BJ (cell line): ENCODE results near the gene GPRC5A. TPM values are rescaled to one million over a fixed set of nuclear protein-coding genes. Genes with fewer than 3 reads are reported as not detected.

Source experiments
- CTCF ChIA-PET: fragments of 350-600 bp; formaldehyde crosslinking; extraction: SDS; loops from one replicate; lab custom pipeline; 2021; ENCODE audit warnings: antibody characterized with exemption, inconsistent platforms; lab: Yijun Ruan, JAX
- POLR2A ChIA-PET: fragments of 300-600 bp; sonication (Branson Sonifier 250); formaldehyde crosslinking; extraction: SDS; loops from one replicate; lab custom pipeline; 2021; ENCODE audit warnings: antibody characterized with exemption; lab: Charles Lee
- DNase-seq: peaks from one replicate; pipeline ENCODE4 v3.0.0-alpha.2; 2011; ENCODE audit warnings: low read depth
- H3K27me3 ChIP-seq: 2 replicates; pipeline ENCODE4 v1.6.0; 2011; ENCODE audit warnings: low read length; ENCODE audit not compliant: control insufficient read depth, insufficient read depth
- H3K36me3 ChIP-seq: 2 replicates; pipeline ENCODE4 v1.5.1; 2011; ENCODE audit warnings: low read length; ENCODE audit not compliant: control insufficient read depth, insufficient read depth
- H3K4me3 ChIP-seq: 2 replicates; pipeline ENCODE4 v1.5.1; 2011; ENCODE audit warnings: low read depth, mild to moderate bottlenecking, control low read depth, low read length
- polyA plus RNA-seq: library from polyadenylated mRNA; depleted of rRNA; stranded (reverse); fragments of >200 nt; gene quantifications from 2 replicates; pipeline ENCODE4 v1.2.3, GENCODE V29; 2011
- TF ChIP-seq, protein P1 (sequence below): IDR thresholded peaks from 2 replicates; pipeline ENCODE4 v1.5.1; 2011; ENCODE audit warnings: low read depth, mild to moderate bottlenecking, control low read depth, inconsistent platforms, low read length, moderate library complexity; ENCODE audit not compliant: insufficient read depth

GPRC5A gene
- polyA plus RNA-seq, 1 experiment: 241 TPM

DNA sequence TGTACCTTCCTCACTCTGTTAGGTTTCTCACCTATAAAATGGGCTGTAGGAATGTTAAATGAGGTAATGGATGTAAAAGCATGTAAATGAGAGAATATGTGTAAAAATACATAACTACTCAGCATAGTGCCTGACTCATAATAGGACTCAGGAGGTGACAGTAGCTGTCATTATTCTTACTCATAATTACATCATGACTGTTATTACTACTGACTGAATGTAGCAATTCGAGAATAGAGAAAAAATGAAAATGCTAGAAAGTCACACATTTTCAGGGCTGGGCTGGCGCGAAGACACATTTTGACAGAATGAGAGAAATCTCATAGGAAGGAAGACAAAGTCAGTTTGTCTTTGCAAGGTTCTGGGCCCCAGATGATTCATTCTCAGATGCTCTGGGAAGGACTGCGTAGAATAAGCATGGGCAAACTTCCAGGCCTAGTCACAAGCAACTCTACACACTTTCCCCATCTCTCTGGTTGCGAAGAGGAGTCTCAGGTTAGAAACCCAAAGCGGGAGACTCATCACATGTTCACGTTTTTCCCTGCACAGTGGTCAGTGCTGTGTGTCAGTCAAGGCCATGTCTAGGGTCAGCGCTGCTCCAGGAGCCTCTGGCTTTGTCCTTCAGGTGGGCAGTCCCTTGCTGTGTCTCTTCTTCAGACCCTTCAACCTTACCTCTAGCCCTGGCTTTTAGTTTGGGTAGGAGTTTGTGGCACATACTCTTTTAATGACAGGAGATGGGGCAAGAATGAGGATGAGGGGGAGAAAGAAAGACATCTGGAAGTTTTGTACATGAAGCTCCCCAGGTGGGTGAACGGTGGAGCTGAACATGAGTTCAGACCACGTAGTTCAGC, 8.4 kb downstream of the GPRC5A start:
- Histone ChIP-seq H3K36me3 (no peaks in the 10 kb centered on the region; the same call in 1 of the 2 replicates), H3K27me3 (no peaks in the 10 kb centered on the region), H3K4me3 (no peak overlapping the region)
- TF ChIP-seq, protein P1, sequence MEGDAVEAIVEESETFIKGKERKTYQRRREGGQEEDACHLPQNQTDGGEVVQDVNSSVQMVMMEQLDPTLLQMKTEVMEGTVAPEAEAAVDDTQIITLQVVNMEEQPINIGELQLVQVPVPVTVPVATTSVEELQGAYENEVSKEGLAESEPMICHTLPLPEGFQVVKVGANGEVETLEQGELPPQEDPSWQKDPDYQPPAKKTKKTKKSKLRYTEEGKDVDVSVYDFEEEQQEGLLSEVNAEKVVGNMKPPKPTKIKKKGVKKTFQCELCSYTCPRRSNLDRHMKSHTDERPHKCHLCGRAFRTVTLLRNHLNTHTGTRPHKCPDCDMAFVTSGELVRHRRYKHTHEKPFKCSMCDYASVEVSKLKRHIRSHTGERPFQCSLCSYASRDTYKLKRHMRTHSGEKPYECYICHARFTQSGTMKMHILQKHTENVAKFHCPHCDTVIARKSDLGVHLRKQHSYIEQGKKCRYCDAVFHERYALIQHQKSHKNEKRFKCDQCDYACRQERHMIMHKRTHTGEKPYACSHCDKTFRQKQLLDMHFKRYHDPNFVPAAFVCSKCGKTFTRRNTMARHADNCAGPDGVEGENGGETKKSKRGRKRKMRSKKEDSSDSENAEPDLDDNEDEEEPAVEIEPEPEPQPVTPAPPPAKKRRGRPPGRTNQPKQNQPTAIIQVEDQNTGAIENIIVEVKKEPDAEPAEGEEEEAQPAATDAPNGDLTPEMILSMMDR: no peak
- CTCF ChIA-PET: interaction anchor here (0.9 to 2.1 kb wide), 4 partner anchors 16 to 110 kb away, joined by 3 to 4 read pairs (median 3); no protein-coding TSS in a partner anchor
- peak; percentile 76 for DNase-seq
- POLR2A ChIA-PET: interaction anchor here (0.7 kb wide), 1 partner anchor 280 kb away, joined by 10 read pairs; no protein-coding TSS in a partner anchor

DNA sequence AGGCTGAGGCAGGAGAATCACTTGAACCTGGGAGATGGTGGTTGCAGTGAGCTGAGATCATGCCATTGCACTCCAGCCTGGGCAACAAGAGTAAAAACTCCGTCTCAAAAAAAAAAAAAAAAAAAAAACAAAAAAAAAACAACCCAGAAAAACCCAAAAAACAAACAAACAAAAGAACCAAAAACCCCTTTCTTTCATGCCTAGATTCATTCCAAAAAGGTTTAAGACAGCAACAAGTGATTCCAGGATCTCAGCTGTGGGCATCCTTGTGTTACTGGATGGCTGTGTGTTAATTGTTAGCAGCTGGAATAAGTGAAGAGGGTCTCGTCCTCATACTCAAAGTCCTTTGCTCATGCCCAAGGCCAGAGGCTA, 9.4 kb downstream of the GPRC5A start:
- TF ChIP-seq, protein P1: no peak
- ChIA-PET CTCF (interaction anchor here (0.7 to 1.4 kb wide), 4 partner anchors 9 to 79 kb away, joined by 3 read pairs; no protein-coding TSS in a partner anchor), POLR2A (interaction anchor here (0.7 to 1.7 kb wide), 3 partner anchors 10 to 279 kb away, joined by 3 to 12 read pairs (median 10); partner anchors contain the start of gene GPRC5A)
- DNase-seq: no peak
- H3K4me3 ChIP-seq: no peak overlapping the region
- H3K36me3 ChIP-seq: peaks cover 2% of the 10 kb centered on the region
- no peaks in the 10 kb centered on the region for H3K27me3 ChIP-seq

DNA sequence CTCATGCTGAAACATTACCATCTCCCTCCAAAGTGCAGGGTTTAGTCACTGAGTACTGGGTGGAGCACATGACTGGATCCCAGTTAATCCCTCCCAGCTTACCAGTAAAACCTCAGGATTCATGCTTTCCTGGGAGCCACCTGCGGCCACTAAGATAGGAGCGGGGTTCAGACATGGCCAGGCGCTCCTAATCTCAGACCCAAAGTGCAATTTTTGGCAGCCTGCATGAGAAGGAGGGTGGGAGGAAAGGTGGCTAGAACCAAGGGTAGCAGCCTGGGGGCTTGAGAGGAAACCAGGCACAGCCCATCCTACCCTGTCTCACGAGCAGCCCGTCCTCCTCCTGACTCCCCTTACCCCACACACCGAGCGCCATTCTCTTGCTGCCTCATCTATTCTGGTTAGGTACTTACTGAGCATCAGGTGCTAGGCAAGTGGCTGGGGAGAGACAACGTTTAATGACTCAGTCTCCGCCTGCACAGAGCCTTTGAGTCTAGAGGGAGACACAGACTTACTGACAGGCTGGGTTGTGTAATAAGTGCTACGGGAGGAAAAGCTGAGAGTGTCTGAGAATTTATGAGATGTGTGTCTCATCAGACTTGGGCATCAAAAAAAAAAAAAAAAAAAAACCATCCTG, 9.9 kb downstream of the GPRC5A start:
- TF ChIP-seq, protein P1: no peak
- no peak overlapping the region for H3K4me3 ChIP-seq
- peak; percentile 89 for DNase-seq
- POLR2A ChIA-PET: interaction anchor here (0.6 to 1.7 kb wide), 4 partner anchors 10 to 108 kb away, joined by 8 to 22 read pairs (median 16); partner anchors contain the start of gene GPRC5A
- peaks cover 3% of the 10 kb centered on the region for H3K36me3 ChIP-seq
- no peaks in the 10 kb centered on the region for H3K27me3 ChIP-seq
- CTCF ChIA-PET: interaction anchor here (0.6 to 1.4 kb wide), 7 partner anchors 9 to 165 kb away, joined by 3 read pairs; no protein-coding TSS in a partner anchor

DNA sequence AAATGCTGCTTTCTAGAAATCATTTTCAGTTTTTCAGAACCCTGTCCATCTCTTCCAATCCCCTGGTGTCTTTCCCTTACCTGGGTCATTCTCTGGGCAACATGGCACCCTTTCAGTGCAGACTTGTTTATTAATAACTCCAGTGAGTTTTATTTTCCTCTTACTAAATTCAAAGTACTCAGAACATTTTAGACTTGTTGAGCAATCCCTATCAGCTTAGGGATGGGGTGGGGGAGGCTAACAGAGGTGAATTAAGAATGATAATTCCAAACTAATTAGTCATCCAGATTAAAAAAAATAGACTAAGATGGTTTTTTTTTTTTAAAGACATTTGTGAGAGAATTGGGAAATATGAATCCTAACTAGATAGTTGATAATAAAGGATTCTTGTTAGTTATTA, 10.7 kb downstream of the GPRC5A start:
- Histone ChIP-seq H3K36me3 (peaks cover 3% of the 10 kb centered on the region), H3K27me3 (no peaks in the 10 kb centered on the region), H3K4me3 (no peak overlapping the region)
- CTCF ChIA-PET: interaction anchor here (0.6 to 1.3 kb wide), 3 partner anchors 14 to 166 kb away, joined by 3 read pairs; no protein-coding TSS in a partner anchor
- POLR2A ChIA-PET: interaction anchor here (1.7 kb wide), 1 partner anchor 11 kb away, joined by 12 read pairs; the partner anchor contains the start of gene GPRC5A
- TF ChIP-seq, protein P1: no peak
- no peak for DNase-seq
